NCI-H748 treated with DMSO at 0.1 percent for 48 hours (cell line): ENCODE data around the gene HPRT1.

Experiments used
- DNase-seq: peaks from one replicate; lab custom pipeline; 2025; lab: John Stamatoyannopoulos, UW

The HPRT1 gene

GRCh38 chrX:134476284-134476683, 16.3 kb downstream of the HPRT1 start:
- DNase-seq, result no peak

GRCh38 chrX:134478374-134478773, 18.4 kb downstream of the HPRT1 start:
- no peak for DNase-seq

GRCh38 chrX:134480061-134480460, 20.1 kb downstream of the HPRT1 start:
- DNase-seq, result no peak

- DNase-seq, result no peak
These were observed 21.4 kb downstream of the HPRT1 start for GRCh38 chrX:134481339-134481738.

GRCh38 chrX:134482371-134482770, 22.4 kb downstream of the HPRT1 start:
- no peak for DNase-seq

- peak; percentile 1 for DNase-seq
These were observed 24.1 kb downstream of the HPRT1 start for GRCh38 chrX:134484039-134484438.

- DNase-seq, result no peak
These were observed 42.0 kb downstream of the HPRT1 start for GRCh38 chrX:134501941-134502340.

- no peak for DNase-seq
These were observed 42.7 kb downstream of the HPRT1 start for GRCh38 chrX:134502686-134503085.

GRCh38 chrX:134512566-134512965, 52.6 kb downstream of the HPRT1 start:
- no peak for DNase-seq

GRCh38 chrX:134513091-134513490, 53.1 kb downstream of the HPRT1 start:
- no peak for DNase-seq

- DNase-seq, result no peak
These were observed 61.0 kb downstream of the HPRT1 start for GRCh38 chrX:134520860-134521390.

GRCh38 chrX:134524181-134524580, 64.2 kb downstream of the HPRT1 start:
- no peak for DNase-seq

- DNase-seq, result no peak
These were observed 65.3 kb downstream of the HPRT1 start for GRCh38 chrX:134525086-134525792.

GRCh38 chrX:134526399-134526798, 66.4 kb downstream of the HPRT1 start:
- DNase-seq, result no peak

GRCh38 chrX:134528960-134529359, 69.0 kb downstream of the HPRT1 start:
- DNase-seq, result no peak

- no peak for DNase-seq
These were observed 69.5 kb downstream of the HPRT1 start for GRCh38 chrX:134529481-134529880.

GRCh38 chrX:134530845-134531244, 70.9 kb downstream of the HPRT1 start:
- DNase-seq, result no peak

GRCh38 chrX:134533352-134533751, 73.4 kb downstream of the HPRT1 start:
- DNase-seq, result no peak

- no peak for DNase-seq
These were observed 74.0 kb downstream of the HPRT1 start for GRCh38 chrX:134533952-134534351.

GRCh38 chrX:134537179-134537955, 77.4 kb downstream of the HPRT1 start:
- no peak for DNase-seq

GRCh38 chrX:134538316-134538715, 78.4 kb downstream of the HPRT1 start:
- no peak for DNase-seq

- no peak for DNase-seq
These were observed 81.9 kb downstream of the HPRT1 start for GRCh38 chrX:134541906-134542305.

- no peak for DNase-seq
These were observed 82.5 kb downstream of the HPRT1 start for GRCh38 chrX:134542485-134542884.
